Neutrophil (primary cell): ENCODE measurements around the gene TNFRSF11A.

Experiments used
- H3K27ac ChIP-seq: fragments of 200-600 bp; sonication (generic); 2 replicates; pipeline ENCODE4 v1.5.1; 2016; ENCODE audit warnings: mild to moderate bottlenecking, moderate library complexity
- H3K27me3 ChIP-seq: fragments of 200-600 bp; sonication (generic); 2 replicates; pipeline ENCODE4 v1.6.0; 2016; ENCODE audit warnings: mild to moderate bottlenecking
- H3K36me3 ChIP-seq: fragments of 200-600 bp; sonication (generic); 2 replicates; pipeline ENCODE4 v1.5.1; 2017
- H3K4me1 ChIP-seq, 2 experiments: fragments of 200-600 bp in 1 of 2; sonication (generic) in 1 of 2; 1 replicate in 1 of 2; 2 replicates in 1 of 2; pipeline versions ENCODE4 v1.5.1 to v1.6.1; 2013 to 2016; ENCODE audit warnings: low read depth in 1 of 2, low read length in 1 of 2, mild to moderate bottlenecking in 1 of 2, moderate library complexity in 1 of 2; ENCODE audit not compliant: control insufficient read depth in 1 of 2, insufficient read depth in 1 of 2
- H3K4me3 ChIP-seq, 2 experiments: fragments of 200-600 bp in 1 of 2; sonication (generic) in 1 of 2; 1 replicate in 1 of 2; 2 replicates in 1 of 2; pipeline ENCODE4 v1.5.1; 2013 to 2016; ENCODE audit warnings: low read depth in 1 of 2, low read length in 1 of 2, mild to moderate bottlenecking in 1 of 2, moderate library complexity in 1 of 2
- H3K9me3 ChIP-seq: fragments of 200-600 bp; sonication (generic); 2 replicates; pipeline ENCODE4 v1.5.1; 2016
- CTCF ChIP-seq: fragments of 200-600 bp; sonication (generic); IDR thresholded peaks from 2 replicates; pipeline ENCODE4 v1.5.1; 2016; ENCODE audit warnings: antibody characterized with exemption

Gene TNFRSF11A

GRCh38 chr18:62381373-62381772 lies 56.3 kb downstream of the TNFRSF11A start:
- Histone ChIP-seq H3K36me3 (no peaks in the 10 kb centered on the region), H3K4me3 (no peak overlapping the region), H3K4me1 (no peaks in the 10 kb centered on the region), H3K27me3 (no peaks in the 10 kb centered on the region), H3K27ac (no peak overlapping the region), H3K9me3 (no peaks in the 10 kb centered on the region)
- no peak for TF ChIP-seq CTCF

- no peak for TF ChIP-seq CTCF
- no peaks in the 10 kb centered on the region for H3K36me3 ChIP-seq
Measured at GRCh38 chr18:62384068-62384467, 59.0 kb downstream of the TNFRSF11A start.

GRCh38 chr18:62384610-62385097 lies 59.5 kb downstream of the TNFRSF11A start:
- Histone ChIP-seq H3K4me1 (no peaks in the 10 kb centered on the region), H3K27me3 (no peaks in the 10 kb centered on the region), H3K4me3 (no peak overlapping the region), H3K9me3 (no peaks in the 10 kb centered on the region), H3K36me3 (no peaks in the 10 kb centered on the region), H3K27ac (no peak overlapping the region)
- no peak for TF ChIP-seq CTCF

More at GRCh38 chr18:62384068-62384467, 59.0 kb downstream of the TNFRSF11A start:
- Histone ChIP-seq H3K4me3 (no peak overlapping the region), H3K9me3 (no peaks in the 10 kb centered on the region), H3K4me1 (no peaks in the 10 kb centered on the region), H3K27ac (no peak overlapping the region), H3K27me3 (no peaks in the 10 kb centered on the region)

- H3K4me3 ChIP-seq, result no peak overlapping the region
- no peak for TF ChIP-seq CTCF
- H3K4me1 ChIP-seq, result no peaks in the 10 kb centered on the region
Measured at GRCh38 chr18:62386091-62386490, 61.0 kb downstream of the TNFRSF11A start.

GRCh38 chr18:62386601-62387000 lies 61.5 kb downstream of the TNFRSF11A start:
- Histone ChIP-seq H3K36me3 (no peaks in the 10 kb centered on the region), H3K27ac (no peak overlapping the region), H3K4me3 (no peak overlapping the region), H3K4me1 (no peaks in the 10 kb centered on the region), H3K27me3 (no peaks in the 10 kb centered on the region), H3K9me3 (no peaks in the 10 kb centered on the region)
- no peak for TF ChIP-seq CTCF

More at GRCh38 chr18:62386091-62386490, 61.0 kb downstream of the TNFRSF11A start:
- no peaks in the 10 kb centered on the region for H3K36me3 ChIP-seq
- no peak overlapping the region for H3K27ac ChIP-seq
- no peaks in the 10 kb centered on the region for H3K9me3 ChIP-seq
- no peaks in the 10 kb centered on the region for H3K27me3 ChIP-seq

- no peak for TF ChIP-seq CTCF
- Histone ChIP-seq H3K4me3 (no peak overlapping the region), H3K4me1 (no peaks in the 10 kb centered on the region)
Measured at GRCh38 chr18:62387257-62387656, 62.1 kb downstream of the TNFRSF11A start.

More at GRCh38 chr18:62387257-62387656, 62.1 kb downstream of the TNFRSF11A start:
- Histone ChIP-seq H3K27ac (no peak overlapping the region), H3K27me3 (no peaks in the 10 kb centered on the region), H3K36me3 (no peaks in the 10 kb centered on the region), H3K9me3 (no peaks in the 10 kb centered on the region)
